ENCODE results near the gene DNAL4.

Gene DNAL4, protein sequence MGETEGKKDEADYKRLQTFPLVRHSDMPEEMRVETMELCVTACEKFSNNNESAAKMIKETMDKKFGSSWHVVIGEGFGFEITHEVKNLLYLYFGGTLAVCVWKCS

DNA sequence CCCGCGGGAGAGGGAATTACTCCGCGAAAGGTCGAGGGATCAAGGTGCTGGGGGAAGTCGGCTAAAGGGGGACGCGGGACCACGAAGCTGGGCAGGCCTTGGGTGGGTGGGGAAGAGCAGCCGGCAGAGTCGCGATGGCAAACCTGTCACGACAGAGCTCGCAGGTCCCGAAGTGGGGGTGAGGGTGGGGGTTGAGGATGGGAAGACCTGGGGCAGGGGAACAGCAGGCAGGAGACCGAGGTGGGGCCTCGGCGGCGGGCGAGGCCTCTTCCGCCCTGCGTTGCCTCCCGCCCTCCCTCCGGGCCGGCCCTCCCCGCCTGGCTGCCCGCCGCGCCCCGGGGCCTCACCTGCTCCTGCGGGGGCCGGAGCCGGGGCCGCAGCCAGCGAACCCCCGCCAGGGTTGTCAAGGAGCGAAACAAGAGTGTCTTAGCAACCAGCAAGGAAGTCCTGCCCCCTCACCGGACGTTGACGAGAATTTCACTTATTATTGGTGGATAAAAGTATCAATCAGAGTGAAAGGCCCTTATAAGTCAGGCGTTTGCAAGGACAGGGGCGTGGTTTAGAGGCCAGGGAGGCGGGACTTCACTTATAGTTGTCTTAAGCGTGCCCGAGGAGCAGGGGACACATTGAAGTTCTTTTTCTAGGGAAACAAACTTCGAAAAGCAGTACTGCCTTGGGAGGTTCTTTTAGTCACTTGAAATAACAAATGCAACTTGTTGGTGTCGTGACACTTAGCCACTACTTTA is at the start of gene DNAL4:
Gene DNAL4 (minus strand): TSS at position 423 of the 746 bp plus-strand sequence. CDS start 11,412 bp downstream, outside the sequence.
- in situ Hi-C loops (cut with MboI; ENCODE audit: low sequenced_read_pairs), result no loop called here

DNA sequence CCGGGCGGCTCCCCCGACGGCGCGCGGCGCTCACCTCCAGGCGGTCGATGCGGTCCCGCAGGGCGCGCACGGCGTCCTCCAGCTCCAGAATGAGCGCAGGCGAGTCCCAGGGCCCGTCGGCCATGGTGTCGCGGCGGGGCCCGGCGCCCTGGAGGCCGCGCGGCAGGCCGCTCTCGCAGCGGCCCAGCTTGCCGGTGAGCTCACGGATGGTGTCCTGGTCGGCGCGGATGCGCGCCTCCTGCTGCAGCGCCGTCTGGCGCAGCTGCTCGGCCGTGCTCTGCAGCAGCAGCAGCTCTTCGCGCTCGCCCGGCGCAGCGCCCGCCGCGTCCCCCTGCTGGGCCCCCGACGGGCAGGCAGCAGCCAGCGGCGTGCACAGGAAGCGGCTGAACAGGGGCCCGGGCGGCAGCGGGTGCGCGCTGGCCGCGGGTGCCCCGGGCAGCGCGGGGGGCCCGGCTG is 49.3 kb upstream of the DNAL4 start:
- in situ Hi-C loops (cut with MboI; ENCODE audit: low sequenced_read_pairs), result no loop called here

DNA sequence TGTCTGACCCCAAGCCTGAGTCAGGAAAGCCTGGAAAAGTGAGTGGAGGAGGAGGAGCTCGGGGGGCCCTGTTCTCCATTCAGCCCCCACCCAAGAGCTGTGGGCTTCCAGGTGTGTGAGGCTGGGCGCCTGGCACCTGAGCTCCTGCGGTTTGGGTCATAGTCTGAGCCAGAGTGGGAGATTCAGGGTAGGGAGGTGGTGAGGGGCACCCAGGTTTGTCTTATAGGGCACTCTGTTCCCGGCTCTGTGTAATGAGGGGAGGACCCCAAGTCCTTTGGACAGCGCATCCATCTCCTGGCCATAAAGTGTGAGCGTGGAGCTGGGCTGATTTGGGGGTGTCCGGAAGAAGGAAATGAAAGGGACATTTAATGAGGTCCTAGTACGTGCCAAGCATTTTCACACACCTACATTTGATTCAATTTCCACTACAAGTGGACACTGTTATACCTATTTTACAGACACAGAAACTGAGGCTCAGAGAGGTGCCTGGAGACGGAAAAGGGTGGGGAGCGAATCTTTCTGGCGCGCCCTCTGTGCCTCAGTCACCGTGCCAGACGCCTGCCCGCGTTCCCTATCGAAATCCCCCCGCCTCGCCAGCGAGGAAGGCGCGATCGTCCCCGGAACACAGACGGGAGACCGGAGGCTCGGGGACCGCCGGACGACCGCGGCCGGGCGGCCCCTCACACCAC is 48.7 kb upstream of the DNAL4 start:
- in situ Hi-C loops (cut with MboI; ENCODE audit: low sequenced_read_pairs), result no loop called here

DNA sequence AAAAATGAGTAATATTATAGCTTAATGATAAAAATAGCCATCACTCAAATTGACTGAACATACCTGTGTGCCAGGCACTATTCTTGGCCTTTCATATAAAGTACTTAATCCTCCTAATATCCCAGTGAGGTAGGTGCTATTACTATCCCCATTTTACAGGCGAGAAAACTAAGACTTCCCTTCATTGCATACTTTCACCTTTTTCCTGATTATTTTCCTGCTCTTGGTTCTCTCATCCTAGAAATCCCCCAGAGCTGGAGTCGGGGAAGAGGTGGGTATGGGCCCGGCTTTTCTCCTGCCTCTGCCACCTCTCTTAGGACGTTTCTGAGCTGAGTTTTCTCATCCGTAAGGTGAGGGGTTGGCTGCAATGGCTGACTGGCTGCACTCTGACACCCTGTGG is 47.7 kb upstream of the DNAL4 start:
- in situ Hi-C loops (cut with MboI; ENCODE audit: low sequenced_read_pairs), result no loop called here

DNA sequence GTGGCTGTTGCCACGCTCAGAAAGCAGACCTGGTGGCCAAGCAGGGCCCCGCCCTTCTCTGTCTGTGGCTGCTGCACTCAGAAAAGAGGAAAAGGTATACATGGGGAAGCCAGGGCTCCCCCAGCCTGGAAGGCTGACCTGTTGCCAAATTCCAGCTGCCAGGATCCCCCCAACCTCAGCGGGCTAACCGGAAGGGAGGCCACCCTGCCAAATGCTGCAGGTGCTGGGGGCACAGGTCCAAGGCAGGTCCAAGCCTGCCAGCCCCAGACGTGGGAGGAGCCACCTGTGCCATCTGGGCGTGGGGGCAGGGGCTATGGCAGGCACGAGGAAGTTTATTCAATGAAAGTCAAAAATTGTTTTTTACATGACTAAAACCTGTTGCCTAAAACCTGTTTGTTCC is 47.3 kb upstream of the DNAL4 start:
- in situ Hi-C loops (cut with MboI; ENCODE audit: low sequenced_read_pairs), result no loop called here

DNA sequence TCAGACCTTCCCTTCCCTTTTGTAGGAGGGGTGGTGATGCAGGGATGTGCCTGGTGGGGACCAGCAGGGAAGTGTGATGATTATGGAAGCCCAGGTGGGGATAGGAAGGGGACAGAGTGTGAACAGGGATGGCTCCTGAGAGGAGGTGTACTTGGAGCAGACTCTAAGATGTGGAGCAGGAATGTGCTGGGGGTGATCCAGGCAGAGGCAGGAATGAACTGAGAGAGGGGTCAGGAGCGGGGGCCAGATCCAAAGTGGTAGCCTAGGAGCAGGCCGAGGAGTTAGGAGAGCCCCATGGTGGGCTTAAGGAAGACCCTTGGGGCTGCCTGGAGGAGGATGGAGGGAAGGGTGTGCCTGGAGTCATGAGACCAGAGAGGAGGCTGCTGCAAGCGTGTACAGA is 46.2 kb upstream of the DNAL4 start:
- in situ Hi-C loops (cut with MboI; ENCODE audit: low sequenced_read_pairs), result no loop called here

DNA sequence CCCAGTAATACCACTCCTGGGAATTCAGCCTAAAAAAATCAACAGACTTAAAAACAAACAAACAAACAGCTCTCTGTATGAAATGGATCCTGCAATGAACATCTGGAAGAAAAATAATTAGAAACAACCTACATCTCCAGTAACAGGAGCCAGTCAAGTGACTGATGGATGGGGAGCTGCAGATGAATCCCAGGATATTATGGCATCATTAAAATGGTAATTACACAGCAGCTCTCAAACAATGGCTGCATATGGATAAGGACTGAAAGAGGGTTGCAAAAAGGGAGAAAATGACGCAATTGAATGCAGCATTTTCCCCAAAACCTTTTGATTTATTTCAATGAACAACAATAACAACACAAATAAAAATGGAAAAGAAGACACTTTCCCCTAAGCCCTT is 45.7 kb upstream of the DNAL4 start:
- in situ Hi-C loops (cut with MboI; ENCODE audit: low sequenced_read_pairs), result no loop called here

DNA sequence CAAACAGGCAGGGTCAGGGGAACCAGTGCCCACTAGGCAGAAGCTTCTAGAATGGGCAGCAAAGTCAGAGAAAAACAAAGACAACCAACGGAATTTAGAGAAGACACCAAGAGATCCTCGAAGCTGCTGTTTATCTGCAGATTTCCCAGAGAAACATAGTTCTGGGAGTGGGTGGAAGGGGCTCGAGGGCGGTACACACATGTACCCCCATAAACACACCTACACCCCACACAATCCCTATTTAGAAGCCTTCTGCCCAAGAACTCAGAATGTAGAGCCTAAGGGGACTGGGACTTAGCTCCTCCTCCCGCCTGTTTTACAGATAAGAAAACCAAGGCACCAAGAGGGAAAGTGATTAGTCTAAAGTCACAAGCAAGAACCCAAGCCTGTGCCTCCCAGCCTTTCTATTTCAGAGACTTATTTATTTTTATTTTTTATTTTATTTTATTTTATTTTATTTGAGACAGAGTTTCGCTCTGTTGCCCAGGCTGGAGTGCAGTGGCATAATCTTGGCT is 43.5 kb upstream of the DNAL4 start:
- in situ Hi-C loops (cut with MboI; ENCODE audit: low sequenced_read_pairs), result no loop called here

DNA sequence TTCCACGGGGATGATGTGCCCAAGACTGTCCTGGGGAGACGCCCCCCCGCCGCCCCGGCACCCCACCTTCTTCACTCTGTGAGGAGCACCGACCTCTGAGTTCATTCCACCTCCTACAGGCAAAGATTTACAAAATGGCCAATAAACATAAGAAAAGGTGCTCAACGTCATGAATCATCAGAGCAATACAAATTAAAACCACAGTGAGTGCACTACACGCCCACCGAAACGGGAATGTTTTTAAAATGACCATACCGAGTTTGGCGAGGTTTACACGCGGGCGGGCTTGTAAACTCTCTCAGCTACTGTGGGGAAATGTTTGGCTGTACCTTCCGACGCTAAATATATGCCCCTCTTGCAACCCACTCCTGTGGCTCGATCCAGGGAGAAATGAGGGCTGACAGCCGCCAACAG is 42.0 kb upstream of the DNAL4 start:
- in situ Hi-C loops (cut with MboI; ENCODE audit: low sequenced_read_pairs), result no loop called here

DNA sequence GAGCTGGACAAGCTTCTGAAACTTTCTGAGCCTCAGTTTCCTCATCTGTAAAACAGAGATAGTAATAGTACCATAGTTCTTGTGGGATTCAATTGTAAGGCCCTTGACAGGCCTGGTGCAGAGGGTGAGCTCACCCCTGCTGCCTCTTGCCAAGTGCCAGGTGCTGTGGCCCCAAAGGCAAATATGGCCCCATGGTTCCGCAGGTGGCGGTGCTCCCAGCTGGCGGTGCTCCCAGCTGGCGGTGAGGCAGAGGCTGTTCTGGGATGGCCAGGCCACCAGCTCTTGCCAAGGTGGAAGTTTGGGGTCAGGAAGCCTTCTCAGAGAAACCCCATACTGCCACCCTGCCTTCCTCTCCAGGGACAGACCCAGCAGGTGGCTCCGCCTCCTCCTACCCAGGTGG is 41.0 kb upstream of the DNAL4 start:
- in situ Hi-C loops (cut with MboI; ENCODE audit: low sequenced_read_pairs), result no loop called here

DNA sequence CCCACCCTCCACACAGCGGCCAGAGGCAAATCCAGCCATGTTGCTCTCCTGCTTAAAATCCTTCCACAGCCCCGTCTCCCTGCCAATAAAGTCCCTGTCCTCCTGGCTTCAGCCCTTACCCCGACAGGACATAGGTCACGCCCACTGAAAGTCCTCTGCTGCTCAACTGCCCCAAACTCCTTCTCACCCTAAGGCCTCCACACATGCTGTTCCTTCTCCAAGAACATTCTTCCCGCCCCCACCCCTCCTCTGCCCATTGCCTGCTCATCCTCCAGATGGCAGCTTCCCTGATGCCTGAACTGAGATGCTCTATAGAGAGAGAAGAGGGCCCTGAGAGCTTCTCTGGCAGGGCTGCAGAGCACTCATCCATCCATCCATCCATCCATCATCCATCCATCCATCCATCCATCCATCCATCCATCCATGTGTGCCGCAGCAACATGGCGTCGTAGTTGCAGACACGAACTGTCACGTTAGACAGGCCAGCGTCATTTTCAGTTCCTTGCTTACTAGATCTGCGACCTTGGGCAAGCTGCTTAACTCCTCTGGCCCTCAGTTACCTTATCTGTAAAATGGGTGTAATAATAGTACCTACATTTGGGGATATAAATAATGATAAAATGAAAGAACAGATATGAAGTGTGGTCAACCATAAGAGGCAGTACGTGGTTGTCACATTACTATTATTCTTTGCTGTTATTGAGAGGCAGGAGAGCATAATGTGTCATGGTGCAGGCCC is 40.4 kb upstream of the DNAL4 start:
- in situ Hi-C loops (cut with MboI; ENCODE audit: low sequenced_read_pairs), result no loop called here

DNA sequence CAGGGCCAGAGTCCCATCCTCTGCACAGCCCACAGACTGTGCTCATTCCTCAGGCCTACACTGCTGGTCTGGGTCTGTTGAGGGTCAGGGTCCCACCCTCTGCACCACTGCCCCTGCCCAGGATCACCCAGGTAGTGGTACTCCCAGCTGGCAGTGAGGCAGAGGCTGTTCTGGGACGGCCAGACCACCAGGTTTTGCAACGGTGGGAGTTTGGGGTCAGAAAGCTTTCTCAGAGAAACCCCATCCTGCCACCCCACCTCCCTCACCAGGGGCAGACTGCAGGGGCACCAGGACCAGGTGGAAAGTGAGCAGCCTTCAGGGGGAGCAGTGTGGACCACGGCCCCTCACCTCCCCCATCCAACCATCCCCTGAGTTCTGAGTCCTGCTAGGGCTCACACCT is 39.1 kb upstream of the DNAL4 start:
- in situ Hi-C loops (cut with MboI; ENCODE audit: low sequenced_read_pairs), result no loop called here

DNA sequence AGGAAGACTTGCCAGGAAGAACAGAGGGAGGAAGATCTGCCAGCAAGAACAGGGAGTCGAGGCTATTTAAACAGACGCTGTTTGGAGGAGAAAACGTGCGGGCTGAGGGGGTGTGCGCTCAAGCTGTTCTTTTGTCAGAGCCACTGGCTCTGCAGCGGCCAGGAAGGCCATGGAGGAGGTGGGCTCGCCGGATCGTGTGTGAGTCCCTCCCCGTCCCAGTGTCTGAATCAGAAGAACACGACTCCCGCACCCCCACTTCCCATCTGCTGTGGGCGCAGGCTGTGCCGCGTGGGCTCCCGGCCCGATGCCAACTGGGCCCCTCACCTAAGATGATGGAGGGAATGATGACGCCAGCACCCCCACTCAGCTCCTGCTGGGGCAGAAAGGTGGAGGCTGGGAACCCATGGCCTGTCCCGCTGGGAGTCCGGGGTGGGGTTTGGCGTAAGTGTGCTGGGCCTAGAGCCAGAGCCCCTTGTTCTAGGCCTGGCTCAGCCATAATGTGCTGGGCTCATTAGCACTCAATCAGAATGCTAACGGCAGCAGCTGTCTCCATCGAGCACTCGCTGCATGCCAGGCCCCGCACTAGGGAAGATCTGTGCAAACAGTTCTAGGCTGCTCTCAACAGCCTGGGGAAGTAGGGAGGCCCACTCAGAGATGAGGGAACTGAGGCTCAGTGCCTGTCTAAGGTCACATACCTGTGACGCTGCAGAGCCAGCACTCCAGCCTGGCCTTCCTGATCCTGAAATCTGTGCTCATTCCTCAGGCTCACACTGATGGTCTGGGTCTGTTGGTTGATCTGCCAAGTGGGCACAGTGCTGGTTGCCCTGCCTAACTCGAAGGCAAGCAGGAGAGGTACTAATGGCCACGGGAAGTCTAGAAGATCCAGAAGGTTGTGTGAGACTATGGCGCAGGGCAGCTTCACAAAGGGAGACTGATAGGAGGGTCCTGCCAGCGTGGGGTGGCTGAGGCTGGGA is 38.3 kb upstream of the DNAL4 start:
- in situ Hi-C loops (cut with MboI; ENCODE audit: low sequenced_read_pairs), result no loop called here

DNA sequence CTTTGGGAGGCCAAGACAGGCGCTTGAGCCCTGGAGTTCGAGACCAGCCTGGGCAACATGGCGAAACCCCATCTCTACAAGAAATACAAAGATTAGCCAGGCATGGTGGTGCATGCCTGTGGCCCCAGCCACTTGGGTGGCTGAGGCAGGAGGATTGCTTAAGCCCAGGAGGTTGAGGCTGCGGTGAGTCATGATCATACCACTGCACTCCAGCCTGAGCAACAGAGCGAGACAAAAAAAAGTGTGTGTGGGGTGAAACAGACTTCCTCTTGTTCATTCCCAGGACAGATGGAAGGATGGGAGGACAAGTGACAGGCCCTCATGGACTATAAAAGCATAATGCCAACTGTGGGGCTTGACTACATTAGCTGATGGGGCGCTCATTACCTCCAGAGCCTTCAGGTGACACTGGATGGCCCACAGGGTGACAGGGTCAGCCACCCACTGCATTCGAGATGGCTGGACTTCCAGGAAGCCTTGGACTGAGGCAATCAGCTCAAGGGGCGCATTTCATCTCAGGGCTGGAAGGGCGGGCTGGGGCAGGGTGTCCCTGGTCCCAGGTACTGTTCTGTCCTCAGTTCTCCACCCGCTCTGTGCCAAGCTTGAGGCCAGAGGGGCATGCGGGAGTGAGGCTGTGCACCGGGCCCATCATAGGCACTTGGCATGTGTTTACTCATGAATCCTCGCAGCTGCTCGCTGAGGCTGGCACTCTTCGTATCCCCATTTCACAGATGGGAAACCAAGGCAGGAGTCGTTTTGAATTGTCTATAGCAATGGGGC is 37.4 kb upstream of the DNAL4 start:
- in situ Hi-C loops (cut with MboI; ENCODE audit: low sequenced_read_pairs), result no loop called here

DNA sequence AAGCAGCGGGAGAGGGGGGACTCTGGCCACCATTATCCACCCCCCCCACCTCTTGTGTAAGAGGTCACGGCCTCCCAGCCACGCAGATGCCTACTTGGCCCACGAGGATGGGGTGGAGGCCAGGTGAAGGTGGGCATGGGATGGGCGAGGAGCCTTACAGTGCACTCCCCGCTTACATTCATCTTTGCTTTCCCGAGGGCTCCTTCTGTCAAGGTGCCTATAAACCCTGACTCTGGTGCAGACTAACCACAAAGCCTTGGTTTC is 36.8 kb upstream of the DNAL4 start:
- in situ Hi-C loops (cut with MboI; ENCODE audit: low sequenced_read_pairs), result no loop called here

DNA sequence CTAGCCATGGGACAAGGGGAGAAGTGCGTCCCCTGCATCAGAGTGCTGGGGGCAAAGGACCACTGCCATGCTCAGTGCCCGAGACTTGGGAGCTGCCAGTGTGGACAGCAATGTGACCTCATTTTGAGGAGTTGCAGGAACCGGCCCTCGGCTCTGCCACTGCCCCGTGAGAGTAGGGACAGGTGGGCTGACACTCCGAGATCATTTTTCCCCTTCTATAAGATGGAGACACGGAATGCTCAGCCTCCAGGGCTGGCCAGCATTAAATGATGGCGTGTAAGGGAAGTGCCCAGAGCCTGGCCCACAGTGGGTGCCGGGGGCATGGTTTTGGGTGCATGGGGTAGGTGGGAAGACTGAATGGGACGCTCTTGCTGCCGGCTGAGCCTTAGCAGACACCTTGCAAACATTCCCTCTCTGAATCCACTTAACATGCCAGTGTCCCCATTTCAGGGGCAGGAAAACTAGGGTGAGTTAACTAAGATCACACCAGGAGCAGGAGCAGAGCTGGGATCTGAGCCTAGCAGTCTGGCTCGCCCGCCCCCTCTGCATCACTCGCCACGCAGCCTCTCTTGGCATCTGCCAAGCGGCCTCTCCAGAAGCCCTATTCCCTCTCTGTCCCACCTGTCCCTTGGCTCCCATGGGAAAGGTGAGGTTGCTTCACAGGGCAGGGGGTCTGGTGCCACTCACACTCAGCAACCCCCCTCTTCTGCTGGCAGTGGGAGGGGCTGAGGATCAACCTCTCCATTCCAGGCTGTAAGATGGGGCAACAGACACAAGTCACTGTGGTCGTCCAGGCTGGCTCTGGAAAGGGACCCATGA is 36.3 kb upstream of the DNAL4 start:
- in situ Hi-C loops (cut with MboI; ENCODE audit: low sequenced_read_pairs), result no loop called here

DNA sequence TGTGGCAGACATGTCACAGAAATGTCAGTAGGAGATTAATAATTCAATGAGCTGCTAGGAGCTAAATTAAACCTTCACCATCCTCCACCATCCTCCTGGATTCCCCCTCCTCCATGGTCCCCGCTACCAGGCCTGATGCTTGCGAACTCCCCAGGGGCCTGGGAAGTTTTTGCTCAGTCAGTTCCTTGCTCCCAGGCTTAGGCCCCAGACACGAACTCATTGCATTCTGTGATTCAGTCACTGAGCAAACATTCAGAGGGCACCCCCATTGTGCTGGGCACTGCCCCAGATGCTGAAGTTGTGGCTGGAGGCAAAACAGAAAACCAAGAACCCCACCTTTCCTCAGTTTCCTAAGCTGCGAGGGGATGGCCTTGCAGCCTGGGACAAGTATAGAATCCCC is 35.5 kb upstream of the DNAL4 start:
- in situ Hi-C loops (cut with MboI; ENCODE audit: low sequenced_read_pairs), result no loop called here

DNA sequence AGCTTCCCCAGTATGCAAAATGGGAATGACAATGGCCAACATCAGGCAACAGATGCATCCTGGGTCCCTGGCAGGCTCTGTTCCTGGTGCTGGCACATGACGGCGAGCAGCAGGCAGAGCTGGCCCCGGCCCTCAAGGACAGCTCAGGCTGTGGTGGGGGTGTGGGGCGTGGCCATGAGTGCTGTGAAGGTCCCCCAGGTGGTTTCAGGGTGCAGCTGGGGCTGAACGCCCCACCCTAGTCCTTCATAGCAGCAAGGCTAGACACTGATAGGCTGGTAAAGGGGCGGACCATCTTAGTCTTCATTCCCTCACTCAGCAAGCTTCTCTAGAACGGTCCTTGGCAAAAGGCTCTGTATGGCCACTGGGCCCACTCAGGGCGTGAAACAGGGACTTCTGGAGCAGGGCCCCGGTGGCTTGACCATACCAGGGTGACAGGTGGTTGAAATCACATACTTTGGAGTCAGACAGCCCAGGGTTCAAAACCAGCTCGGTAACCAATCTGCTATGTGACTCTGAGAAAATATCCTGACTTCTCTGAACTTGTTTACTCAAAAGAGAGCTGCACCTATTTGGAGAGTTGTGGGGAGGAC is 34.8 kb upstream of the DNAL4 start:
- in situ Hi-C loops (cut with MboI; ENCODE audit: low sequenced_read_pairs), result no loop called here

DNA sequence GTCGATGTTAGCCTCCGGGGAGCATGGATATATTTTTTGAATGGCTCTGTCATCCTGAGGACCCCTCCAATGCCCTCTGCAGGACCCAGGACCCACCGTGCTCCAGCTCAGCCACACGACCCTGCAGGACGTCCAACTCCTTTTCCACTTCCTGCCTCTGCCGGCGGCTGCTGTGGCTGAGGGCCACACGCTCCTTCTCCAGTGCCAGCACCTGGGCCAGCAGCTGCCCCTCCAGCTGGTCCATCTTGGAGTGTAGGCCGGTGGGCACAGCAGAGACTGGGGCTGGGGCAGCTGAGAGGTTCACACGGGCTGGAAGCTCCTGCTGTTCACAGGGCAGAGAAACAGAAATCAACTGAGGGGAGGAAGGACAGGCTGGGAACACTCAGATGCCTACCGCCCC is 34.2 kb upstream of the DNAL4 start:
- in situ Hi-C loops (cut with MboI; ENCODE audit: low sequenced_read_pairs), result no loop called here
